Liver (tissue), 9 donors: Measurements from ENCODE around the gene EEIG1. TPM values are rescaled to one million over a fixed set of nuclear protein-coding genes. Genes with fewer than 3 reads are reported as not detected.
"Not testable (repeated sequence)": the region's sequence is repeated elsewhere in the genome, so short reads cannot be mapped to it uniquely, and the experiment has no call there.

Source experiments
- DNase-seq: peaks from one replicate; pipeline ENCODE4 v3.0.0-alpha.2; 2017; ENCODE audit warnings: low spot score
- H3K27ac ChIP-seq, 2 donors: one replicate each; pipeline ENCODE4 v1.7.0; 2013; ENCODE audit warnings: inconsistent platforms in 2 of 2, low read length in 2 of 2, control low read depth in 1 of 2, low read depth in 1 of 2, mild to moderate bottlenecking in 1 of 2
- H3K27me3 ChIP-seq, 4 donors: one replicate each; pipeline versions ENCODE4 v1.6.1 to v1.7.0; 2013; ENCODE audit warnings: low read length in 3 of 4, inconsistent platforms in 1 of 4, mild to moderate bottlenecking in 1 of 4, moderate library complexity in 1 of 4; ENCODE audit not compliant: control insufficient read depth in 4 of 4, insufficient read depth in 4 of 4
- H3K36me3 ChIP-seq, 4 donors: one replicate each; pipeline versions ENCODE4 v1.6.1 to v1.7.0; 2013; ENCODE audit warnings: low read length in 3 of 4, mild to moderate bottlenecking in 3 of 4, low read depth in 1 of 4, moderate library complexity in 1 of 4; ENCODE audit not compliant: control insufficient read depth in 4 of 4, insufficient read depth in 3 of 4
- H3K4me1 ChIP-seq, 4 donors: one replicate each; pipeline versions ENCODE4 v1.6.1 to v1.7.0; 2013; ENCODE audit warnings: low read length in 3 of 4, mild to moderate bottlenecking in 3 of 4, moderate library complexity in 1 of 4; ENCODE audit not compliant: control insufficient read depth in 4 of 4, insufficient read depth in 4 of 4
- H3K4me3 ChIP-seq, 3 donors: one replicate each; pipeline versions ENCODE4 v1.6.1 to v1.7.0; 2013; ENCODE audit warnings: low read length in 3 of 3, control low read depth in 1 of 3, low read depth in 1 of 3, mild to moderate bottlenecking in 1 of 3
- H3K9ac ChIP-seq, 2 donors: one replicate each; pipeline ENCODE4 v1.7.0; 2013; ENCODE audit warnings: low read length in 2 of 2, mild to moderate bottlenecking in 2 of 2, moderate library complexity in 2 of 2, control low read depth in 1 of 2, low read depth in 1 of 2
- H3K9me3 ChIP-seq, 4 donors: one replicate each; pipeline versions ENCODE4 v1.6.1 to v1.7.0; 2013; ENCODE audit warnings: low read length in 3 of 4; ENCODE audit not compliant: control insufficient read depth in 4 of 4
- EGR1 ChIP-seq, 2 donors: IDR thresholded peaks; 2 replicates each; pipeline ENCODE4 v1.6.1; 2016 to 2018; ENCODE audit warnings: antibody characterized with exemption in 2 of 2, low read depth in 2 of 2
- GABPA ChIP-seq, 2 donors: IDR thresholded peaks in 1 of 2; conservative IDR thresholded peaks in 1 of 2; 2 replicates each; pipeline ENCODE4 v1.6.1; 2016; ENCODE audit warnings: antibody characterized with exemption in 2 of 2, mild to moderate bottlenecking in 1 of 2, moderate library complexity in 1 of 2
- HNF4A ChIP-seq, 2 donors: conservative IDR thresholded peaks; 2 replicates each; pipeline ENCODE4 v1.6.1; 2016; ENCODE audit warnings: antibody characterized with exemption in 2 of 2, mild to moderate bottlenecking in 2 of 2
- HNF4G ChIP-seq: IDR thresholded peaks from 2 replicates; pipeline ENCODE4 v1.6.1; 2016; ENCODE audit warnings: antibody characterized with exemption
- NR2F2 ChIP-seq: IDR thresholded peaks from 2 replicates; pipeline ENCODE4 v1.6.1; 2016; ENCODE audit warnings: antibody characterized with exemption
- RAD21 ChIP-seq, 2 donors: IDR thresholded peaks; 2 replicates each; pipeline ENCODE4 v1.6.1; 2016; ENCODE audit warnings: antibody characterized with exemption in 2 of 2, mild to moderate bottlenecking in 2 of 2
- RXRA ChIP-seq, 2 donors: IDR thresholded peaks; 2 replicates each; pipeline ENCODE4 v1.6.1; 2017 to 2018; ENCODE audit warnings: antibody characterized with exemption in 2 of 2, mild to moderate bottlenecking in 1 of 2
- YY1 ChIP-seq: IDR thresholded peaks from 2 replicates; pipeline ENCODE4 v1.6.1; 2016; ENCODE audit warnings: antibody characterized with exemption, mild to moderate bottlenecking
- WGBS: extraction: QIAGEN DNeasy Blood & Tissue Kit; methylation state at CpG from one replicate; pipeline ENCODE4 v1.1.7; 2013; 5-methylcytosine and 5-hydroxymethylcytosine counted together
- polyA plus RNA-seq, 2 donors: library from polyadenylated mRNA; stranded (reverse) in 1 of 2; unstranded in 1 of 2; fragments of 200-250 nt in 1 of 2; fragments of >200 nt in 1 of 2; fragmentation: Nextera tagmentation in 1 of 2; extraction: Ambion mirVana in 1 of 2; gene quantifications; one replicate each; pipeline versions ENCODE4 v1.2.1 to v1.2.3, GENCODE V29; 2013 to 2015
- total RNA-seq, 2 donors: library from RNA; depleted of rRNA; stranded (reverse); fragments of >200 nt; gene quantifications; one replicate each; pipeline ENCODE4 v1.2.3, GENCODE V29; 2014
- TF ChIP-seq, protein P1 (sequence below): IDR thresholded peaks from 2 replicates; pipeline ENCODE4 v1.6.1; 2016; ENCODE audit warnings: antibody characterized with exemption, mild to moderate bottlenecking
- TF ChIP-seq, protein P2 (sequence below): IDR thresholded peaks from 2 replicates; pipeline ENCODE4 v1.6.1; 2016; ENCODE audit warnings: antibody characterized with exemption
- TF ChIP-seq, protein P3 (sequence below): fragments of 150-350 bp; IDR thresholded peaks from 2 replicates; pipeline ENCODE4 v1.5.1; 2017; ENCODE audit warnings: improper control_type of control experiment, low read depth, low read length; ENCODE audit not compliant: missing input control
- TF ChIP-seq, protein P4 (sequence below): IDR thresholded peaks from 2 replicates; pipeline ENCODE4 v1.6.1; 2016; ENCODE audit warnings: antibody characterized with exemption
- donor health status: healthy.
- donor health status: healthy.
- donor health status: healthy.
- donor health status: healthy.
- donor health status: healthy.

EEIG1 gene
- total and polyA plus RNA-seq, 4 donors, result 4.9 to 14.3 (median 8.9) TPM

DNA sequence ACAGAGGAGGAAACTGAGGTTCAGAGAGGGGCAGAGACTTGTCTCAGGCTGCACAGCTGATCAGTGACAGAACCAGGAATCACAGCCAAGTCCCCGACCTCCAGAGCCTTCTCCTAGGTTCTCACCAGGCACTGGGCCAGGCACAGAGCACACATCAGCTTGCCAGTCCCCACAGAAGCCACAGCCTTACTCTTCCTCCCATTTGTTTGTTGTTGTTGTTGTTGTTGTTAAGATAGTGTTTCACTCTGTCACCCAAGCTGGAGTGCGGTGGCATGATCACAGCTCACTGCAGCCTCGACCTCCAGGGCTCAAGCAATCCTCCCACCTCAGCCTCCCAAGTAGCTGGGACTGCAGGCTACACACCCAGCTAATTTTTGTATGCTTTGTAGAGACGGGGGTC, 44.9 kb upstream of the EEIG1 start:
- TF ChIP-seq EGR1 (IDR thresholded peaks at IDR 0.05; ENCODE audit: low read depth in 2 of 2) (no peak), GABPA (IDR thresholded peaks at IDR 0.05 in 1 of 2, conservative IDR thresholded peaks at IDR 0.05 in 1 of 2) (no peak), NR2F2 (no peak), RXRA (IDR thresholded peaks at IDR 0.05) (no peak), YY1 (no peak), HNF4G (no peak), RAD21 (IDR thresholded peaks at IDR 0.05) (no peak)
- TF ChIP-seq, protein P1, sequence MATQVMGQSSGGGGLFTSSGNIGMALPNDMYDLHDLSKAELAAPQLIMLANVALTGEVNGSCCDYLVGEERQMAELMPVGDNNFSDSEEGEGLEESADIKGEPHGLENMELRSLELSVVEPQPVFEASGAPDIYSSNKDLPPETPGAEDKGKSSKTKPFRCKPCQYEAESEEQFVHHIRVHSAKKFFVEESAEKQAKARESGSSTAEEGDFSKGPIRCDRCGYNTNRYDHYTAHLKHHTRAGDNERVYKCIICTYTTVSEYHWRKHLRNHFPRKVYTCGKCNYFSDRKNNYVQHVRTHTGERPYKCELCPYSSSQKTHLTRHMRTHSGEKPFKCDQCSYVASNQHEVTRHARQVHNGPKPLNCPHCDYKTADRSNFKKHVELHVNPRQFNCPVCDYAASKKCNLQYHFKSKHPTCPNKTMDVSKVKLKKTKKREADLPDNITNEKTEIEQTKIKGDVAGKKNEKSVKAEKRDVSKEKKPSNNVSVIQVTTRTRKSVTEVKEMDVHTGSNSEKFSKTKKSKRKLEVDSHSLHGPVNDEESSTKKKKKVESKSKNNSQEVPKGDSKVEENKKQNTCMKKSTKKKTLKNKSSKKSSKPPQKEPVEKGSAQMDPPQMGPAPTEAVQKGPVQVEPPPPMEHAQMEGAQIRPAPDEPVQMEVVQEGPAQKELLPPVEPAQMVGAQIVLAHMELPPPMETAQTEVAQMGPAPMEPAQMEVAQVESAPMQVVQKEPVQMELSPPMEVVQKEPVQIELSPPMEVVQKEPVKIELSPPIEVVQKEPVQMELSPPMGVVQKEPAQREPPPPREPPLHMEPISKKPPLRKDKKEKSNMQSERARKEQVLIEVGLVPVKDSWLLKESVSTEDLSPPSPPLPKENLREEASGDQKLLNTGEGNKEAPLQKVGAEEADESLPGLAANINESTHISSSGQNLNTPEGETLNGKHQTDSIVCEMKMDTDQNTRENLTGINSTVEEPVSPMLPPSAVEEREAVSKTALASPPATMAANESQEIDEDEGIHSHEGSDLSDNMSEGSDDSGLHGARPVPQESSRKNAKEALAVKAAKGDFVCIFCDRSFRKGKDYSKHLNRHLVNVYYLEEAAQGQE, result no peak
- TF ChIP-seq, protein P2, sequence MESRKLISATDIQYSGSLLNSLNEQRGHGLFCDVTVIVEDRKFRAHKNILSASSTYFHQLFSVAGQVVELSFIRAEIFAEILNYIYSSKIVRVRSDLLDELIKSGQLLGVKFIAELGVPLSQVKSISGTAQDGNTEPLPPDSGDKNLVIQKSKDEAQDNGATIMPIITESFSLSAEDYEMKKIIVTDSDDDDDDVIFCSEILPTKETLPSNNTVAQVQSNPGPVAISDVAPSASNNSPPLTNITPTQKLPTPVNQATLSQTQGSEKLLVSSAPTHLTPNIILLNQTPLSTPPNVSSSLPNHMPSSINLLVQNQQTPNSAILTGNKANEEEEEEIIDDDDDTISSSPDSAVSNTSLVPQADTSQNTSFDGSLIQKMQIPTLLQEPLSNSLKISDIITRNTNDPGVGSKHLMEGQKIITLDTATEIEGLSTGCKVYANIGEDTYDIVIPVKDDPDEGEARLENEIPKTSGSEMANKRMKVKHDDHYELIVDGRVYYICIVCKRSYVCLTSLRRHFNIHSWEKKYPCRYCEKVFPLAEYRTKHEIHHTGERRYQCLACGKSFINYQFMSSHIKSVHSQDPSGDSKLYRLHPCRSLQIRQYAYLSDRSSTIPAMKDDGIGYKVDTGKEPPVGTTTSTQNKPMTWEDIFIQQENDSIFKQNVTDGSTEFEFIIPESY, result no peak
- TF ChIP-seq, protein P3, sequence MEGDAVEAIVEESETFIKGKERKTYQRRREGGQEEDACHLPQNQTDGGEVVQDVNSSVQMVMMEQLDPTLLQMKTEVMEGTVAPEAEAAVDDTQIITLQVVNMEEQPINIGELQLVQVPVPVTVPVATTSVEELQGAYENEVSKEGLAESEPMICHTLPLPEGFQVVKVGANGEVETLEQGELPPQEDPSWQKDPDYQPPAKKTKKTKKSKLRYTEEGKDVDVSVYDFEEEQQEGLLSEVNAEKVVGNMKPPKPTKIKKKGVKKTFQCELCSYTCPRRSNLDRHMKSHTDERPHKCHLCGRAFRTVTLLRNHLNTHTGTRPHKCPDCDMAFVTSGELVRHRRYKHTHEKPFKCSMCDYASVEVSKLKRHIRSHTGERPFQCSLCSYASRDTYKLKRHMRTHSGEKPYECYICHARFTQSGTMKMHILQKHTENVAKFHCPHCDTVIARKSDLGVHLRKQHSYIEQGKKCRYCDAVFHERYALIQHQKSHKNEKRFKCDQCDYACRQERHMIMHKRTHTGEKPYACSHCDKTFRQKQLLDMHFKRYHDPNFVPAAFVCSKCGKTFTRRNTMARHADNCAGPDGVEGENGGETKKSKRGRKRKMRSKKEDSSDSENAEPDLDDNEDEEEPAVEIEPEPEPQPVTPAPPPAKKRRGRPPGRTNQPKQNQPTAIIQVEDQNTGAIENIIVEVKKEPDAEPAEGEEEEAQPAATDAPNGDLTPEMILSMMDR, result no peak
- H3K36me3 ChIP-seq, result no peaks in the 10 kb centered on the region
- H3K27me3 ChIP-seq, result no peaks in the 10 kb centered on the region
- no peaks in the 10 kb centered on the region for H3K9me3 ChIP-seq
- H3K27ac ChIP-seq, result no peak overlapping the region
- 61% methylated on average over 4 of the region's 4 CpGs for WGBS
- no peak overlapping the region for H3K4me3 ChIP-seq
- DNase-seq, result no peak
- H3K9ac ChIP-seq, result no peak overlapping the region
- peaks cover 2 to 13% (median 8%) of the 10 kb centered on the region in 4 donors for H3K4me1 ChIP-seq

DNA sequence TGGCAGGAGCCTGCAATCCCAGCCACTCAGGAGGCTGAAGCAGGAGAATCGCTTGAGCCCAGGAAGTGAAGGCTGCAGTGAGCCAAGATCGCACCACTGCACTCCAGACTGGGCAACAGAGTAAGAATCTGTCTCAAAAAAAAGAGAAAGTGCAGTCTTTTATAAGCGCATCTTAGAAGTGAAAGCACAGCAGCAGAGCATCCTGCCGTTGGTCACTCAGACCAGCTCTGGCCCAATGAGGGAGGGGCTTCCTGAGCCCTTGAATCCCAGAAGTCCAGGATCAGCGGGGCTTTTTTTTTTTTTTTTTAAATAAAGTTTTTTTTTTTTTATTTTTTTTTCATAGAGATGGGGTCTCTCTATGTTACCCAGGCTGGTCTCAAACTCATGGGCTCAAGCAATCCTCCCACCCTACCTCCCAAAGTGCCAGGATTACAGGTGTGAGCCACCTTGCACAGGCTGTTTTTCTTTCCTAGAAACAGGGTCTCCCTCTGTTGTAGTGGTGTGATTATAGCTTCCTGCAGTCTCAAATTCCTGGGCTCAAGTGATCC, 44.0 kb upstream of the EEIG1 start:
- H3K9me3 ChIP-seq, result no peaks in the 10 kb centered on the region
- no peaks in the 10 kb centered on the region for H3K36me3 ChIP-seq
- no peak for TF ChIP-seq EGR1 (IDR thresholded peaks at IDR 0.05; ENCODE audit: low read depth in 2 of 2)
- TF ChIP-seq, protein P4, sequence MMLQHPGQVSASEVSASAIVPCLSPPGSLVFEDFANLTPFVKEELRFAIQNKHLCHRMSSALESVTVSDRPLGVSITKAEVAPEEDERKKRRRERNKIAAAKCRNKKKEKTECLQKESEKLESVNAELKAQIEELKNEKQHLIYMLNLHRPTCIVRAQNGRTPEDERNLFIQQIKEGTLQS, result no peak
- no peak for TF ChIP-seq YY1
- no peak for TF ChIP-seq HNF4A (conservative IDR thresholded peaks at IDR 0.05)
- H3K27ac ChIP-seq, result no peak overlapping the region
- peaks cover 2 to 13% (median 8%) of the 10 kb centered on the region in 4 donors for H3K4me1 ChIP-seq
- 73% methylated on average over 5 of the region's 5 CpGs for WGBS
- no peak overlapping the region for H3K9ac ChIP-seq
- no peak for DNase-seq
- no peaks in the 10 kb centered on the region for H3K27me3 ChIP-seq
- H3K4me3 ChIP-seq, result no peak overlapping the region

DNA sequence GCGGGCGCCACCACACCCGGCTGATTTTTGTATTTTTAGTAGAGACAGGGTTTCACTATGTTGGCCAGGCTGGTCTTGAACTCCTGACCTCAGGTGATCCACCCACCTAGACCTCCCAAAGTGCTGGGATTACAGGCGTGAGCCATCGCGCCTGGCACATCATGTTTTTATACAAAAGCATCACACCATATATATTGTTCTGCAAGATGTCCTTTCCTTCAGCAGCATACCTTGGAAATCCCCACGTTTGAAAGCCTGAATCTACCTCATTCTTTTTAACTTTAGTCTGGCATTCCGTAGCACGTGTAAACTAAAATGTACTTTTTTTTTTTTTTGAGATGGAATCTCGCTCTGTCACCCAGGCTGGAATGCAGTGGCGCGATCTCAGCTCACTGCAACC, 42.9 kb upstream of the EEIG1 start:
- H3K27ac ChIP-seq, H3K27me3 ChIP-seq, H3K4me3 ChIP-seq, H3K36me3 ChIP-seq, DNase-seq, H3K9ac ChIP-seq, H3K9me3 ChIP-seq: not testable (repeated sequence)
- H3K4me1 ChIP-seq, result peaks cover 2 to 13% (median 8%) of the 10 kb centered on the region in 4 donors
- WGBS, result 85% methylated on average over 12 of the region's 12 CpGs
